MCF 10A (cell line): ENCODE results near the gene TSPAN4. TPM values are rescaled to one million over a fixed set of nuclear protein-coding genes. Genes with fewer than 3 reads are reported as not detected.

ENCODE experiments used
- BruUV-seq: library from RNA; stranded (reverse); fragments of 400-500 nt; replicated peaks from 2 replicates; lab custom pipeline; 2021; lab: Mats Ljungman, UMichigan
- CTCF ChIA-PET: fragments of 300-600 bp; sonication (Branson Sonifier 250); formaldehyde crosslinking; extraction: SDS; loops from one replicate; lab custom pipeline; 2021; ENCODE audit warnings: antibody characterized with exemption, inconsistent platforms; lab: Yijun Ruan, JAX
- POLR2A ChIA-PET: fragments of 300-600, 350-650 bp; sonication (Branson Sonifier 250); formaldehyde crosslinking; extraction: SDS; loops from one replicate; lab custom pipeline; 2020; ENCODE audit warnings: antibody characterized with exemption, inconsistent platforms; lab: Yijun Ruan, JAX
- DNase-seq: peaks from one replicate; pipeline ENCODE4 v3.0.0-alpha.2; 2018; ENCODE audit not compliant: unreplicated experiment
- H3K27ac Mint-ChIP-seq: one replicate; pipeline ENCODE4 v1.8.0; 2022; ENCODE audit warnings: mild to moderate bottlenecking, low read depth, mixed read lengths; ENCODE audit not compliant: unreplicated experiment
- H3K27me3 Mint-ChIP-seq: one replicate; pipeline ENCODE4 v1.8.0; 2022; ENCODE audit warnings: mixed read lengths; ENCODE audit not compliant: insufficient read depth, unreplicated experiment
- H3K36me3 Mint-ChIP-seq: one replicate; pipeline ENCODE4 v1.8.0; 2022; ENCODE audit warnings: mild to moderate bottlenecking, moderate library complexity, mixed read lengths; ENCODE audit not compliant: insufficient read depth, unreplicated experiment
- H3K4me1 Mint-ChIP-seq: one replicate; pipeline ENCODE4 v1.8.0; 2022; ENCODE audit warnings: mixed read lengths; ENCODE audit not compliant: insufficient read depth, unreplicated experiment
- H3K4me3 Mint-ChIP-seq: one replicate; pipeline ENCODE4 v1.8.0; 2022; ENCODE audit warnings: mild to moderate bottlenecking, moderate library complexity, mixed read lengths; ENCODE audit not compliant: unreplicated experiment
- H3K9me3 Mint-ChIP-seq: one replicate; pipeline ENCODE4 v1.8.0; 2022; ENCODE audit warnings: mixed read lengths; ENCODE audit not compliant: unreplicated experiment
- intact Hi-C: fragments of 100-400 bp; cut with micrococcal nuclease; formaldehyde crosslinking; loops from 2 replicates; pipeline ENCODE4 v1.14.1; 2022
- total RNA-seq: library from RNA; stranded (reverse); gene quantifications from 2 replicates; pipeline ENCODE4 v1.2.3, GENCODE V29; 2022
- TF ChIP-seq, protein P1 (sequence below): fragments of 200-600 bp; IDR thresholded peaks from one replicate; pipeline ENCODE4 v1.8.0; 2022; ENCODE audit warnings: antibody characterized with exemption, mild to moderate bottlenecking; ENCODE audit not compliant: unreplicated experiment

TSPAN4 gene
- total RNA-seq, 1 experiment from 2014 or later = 148 TPM

GRCh38 chr11:845872-846495 lies 3.3 kb downstream of the TSPAN4 start:
- no TSS peak for BruUV-seq
- Mint-ChIP-seq H3K4me1 (peaks cover 16% of the 10 kb centered on the region), H3K36me3 (peaks cover 38% of the 10 kb centered on the region), H3K4me3 (peak overlapping the region; percentile 39), H3K27me3 (no peaks in the 10 kb centered on the region), H3K9me3 (no peaks in the 10 kb centered on the region), H3K27ac (peak overlapping the region; percentile 28)
- intact Hi-C loops = loop anchor here (2.0 kb wide), 1 partner anchor 205 kb away; no protein-coding TSS in a partner anchor
- DNase-seq = no peak
- ChIA-PET POLR2A (interaction anchor here (0.7 to 2.7 kb wide), 11 partner anchors 11 to 51 kb away, joined by 3 to 18 read pairs (median 4); partner anchors contain the start of genes PIDD1 and PNPLA2), CTCF (interaction anchor here (0.8 to 1.0 kb wide), 2 partner anchors 11 to 31 kb away, joined by 3 to 4 read pairs; no protein-coding TSS in a partner anchor)
- TF ChIP-seq, protein P1, sequence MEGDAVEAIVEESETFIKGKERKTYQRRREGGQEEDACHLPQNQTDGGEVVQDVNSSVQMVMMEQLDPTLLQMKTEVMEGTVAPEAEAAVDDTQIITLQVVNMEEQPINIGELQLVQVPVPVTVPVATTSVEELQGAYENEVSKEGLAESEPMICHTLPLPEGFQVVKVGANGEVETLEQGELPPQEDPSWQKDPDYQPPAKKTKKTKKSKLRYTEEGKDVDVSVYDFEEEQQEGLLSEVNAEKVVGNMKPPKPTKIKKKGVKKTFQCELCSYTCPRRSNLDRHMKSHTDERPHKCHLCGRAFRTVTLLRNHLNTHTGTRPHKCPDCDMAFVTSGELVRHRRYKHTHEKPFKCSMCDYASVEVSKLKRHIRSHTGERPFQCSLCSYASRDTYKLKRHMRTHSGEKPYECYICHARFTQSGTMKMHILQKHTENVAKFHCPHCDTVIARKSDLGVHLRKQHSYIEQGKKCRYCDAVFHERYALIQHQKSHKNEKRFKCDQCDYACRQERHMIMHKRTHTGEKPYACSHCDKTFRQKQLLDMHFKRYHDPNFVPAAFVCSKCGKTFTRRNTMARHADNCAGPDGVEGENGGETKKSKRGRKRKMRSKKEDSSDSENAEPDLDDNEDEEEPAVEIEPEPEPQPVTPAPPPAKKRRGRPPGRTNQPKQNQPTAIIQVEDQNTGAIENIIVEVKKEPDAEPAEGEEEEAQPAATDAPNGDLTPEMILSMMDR = no peak

GRCh38 chr11:846496-847098 lies 3.9 kb downstream of the TSPAN4 start:
- no TSS peak for BruUV-seq
- ChIA-PET CTCF (interaction anchor here (0.6 to 1.1 kb wide), 4 partner anchors 12 to 205 kb away, joined by 3 to 4 read pairs (median 3); no protein-coding TSS in a partner anchor), POLR2A (interaction anchor here (0.6 to 2.7 kb wide), 13 partner anchors 10 to 430 kb away, joined by 3 to 18 read pairs (median 4); partner anchors contain the start of gene PNPLA2)
- no peaks in the 10 kb centered on the region for H3K9me3 Mint-ChIP-seq
- intact Hi-C loops = no loop called here
- no peaks in the 10 kb centered on the region for H3K27me3 Mint-ChIP-seq
- peak; percentile 47 for DNase-seq
- peak overlapping the region; percentile 39 for H3K4me3 Mint-ChIP-seq
- H3K36me3 Mint-ChIP-seq = peaks cover 33% of the 10 kb centered on the region
- TF ChIP-seq, protein P1 = no peak
- peaks cover 15% of the 10 kb centered on the region for H3K4me1 Mint-ChIP-seq
- H3K27ac Mint-ChIP-seq = peak overlapping the region; percentile 28

- Mint-ChIP-seq H3K9me3 (no peaks in the 10 kb centered on the region), H3K36me3 (peaks cover 28% of the 10 kb centered on the region), H3K27ac (no peak overlapping the region), H3K4me1 (peaks cover 15% of the 10 kb centered on the region), H3K27me3 (no peaks in the 10 kb centered on the region), H3K4me3 (no peak overlapping the region)
- intact Hi-C loops = no loop called here
- POLR2A ChIA-PET = interaction anchor here (0.8 to 2.7 kb wide), 4 partner anchors 9 to 29 kb away, joined by 3 to 16 read pairs (median 9); partner anchors contain the start of gene PNPLA2
- no peak for DNase-seq
- CTCF ChIA-PET = interaction anchor here (0.9 to 1.0 kb wide), 4 partner anchors 9 to 204 kb away, joined by 3 to 6 read pairs (median 4); no protein-coding TSS in a partner anchor
- TF ChIP-seq, protein P1 = no peak
- BruUV-seq = no TSS peak
These were observed 5.2 kb downstream of the TSPAN4 start for GRCh38 chr11:847876-848275.
